Gastrocnemius medialis (tissue), 4 donors: ENCODE measurements around the gene S100PBP.

Experiments used
- POLR2A ChIP-seq, 2 donors: fragments of 450-650 bp; IDR thresholded peaks; one replicate each; pipeline ENCODE4 v1.6.1; 2017; ENCODE audit warnings: antibody characterized with exemption in 2 of 2, mild to moderate bottlenecking in 2 of 2, moderate library complexity in 2 of 2
- TF ChIP-seq, protein P1 (sequence below), 5 experiments: fragments of 450-650 bp in 3 of 5; fragments of 200-600 bp in 2 of 5; sonication (generic) in 2 of 5; IDR thresholded peaks in 4 of 5; conservative IDR thresholded peaks in 1 of 5; 1 replicate in 4 of 5; 2 replicates in 1 of 5; pipeline ENCODE4 v1.5.1; 2016 to 2019; ENCODE audit warnings: antibody characterized with exemption in 5 of 5, mild to moderate bottlenecking in 3 of 5, moderate library complexity in 3 of 5

DNA sequence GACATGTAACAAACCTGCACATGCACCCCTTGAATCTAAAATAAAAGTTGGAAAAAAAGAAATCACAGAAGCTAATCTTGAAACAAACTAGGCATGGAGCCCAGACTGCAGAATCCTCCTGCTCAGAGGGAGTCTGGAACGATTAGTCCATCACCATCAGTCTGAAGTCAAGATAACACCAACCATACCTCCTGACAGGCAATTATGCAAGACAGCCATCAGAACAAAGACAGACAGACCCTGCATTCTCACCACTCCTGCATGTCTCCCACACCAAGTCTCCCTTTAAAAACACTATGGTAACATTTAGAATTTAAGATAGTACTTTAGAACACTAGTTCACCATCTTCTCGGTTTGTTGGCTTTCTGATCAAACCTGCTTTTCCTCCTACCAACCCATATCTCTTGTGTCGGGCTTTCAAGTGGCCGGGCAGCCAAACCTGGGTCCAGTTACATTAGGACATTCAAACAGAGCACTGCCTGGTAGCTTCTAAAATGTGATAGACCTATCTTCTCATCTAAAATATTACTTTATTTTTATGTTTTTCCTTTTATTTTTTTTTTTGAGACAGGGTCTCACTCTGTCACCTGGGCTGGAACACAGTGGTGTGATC, 10.4 kb upstream of the S100PBP start:
- TF ChIP-seq, protein P1, sequence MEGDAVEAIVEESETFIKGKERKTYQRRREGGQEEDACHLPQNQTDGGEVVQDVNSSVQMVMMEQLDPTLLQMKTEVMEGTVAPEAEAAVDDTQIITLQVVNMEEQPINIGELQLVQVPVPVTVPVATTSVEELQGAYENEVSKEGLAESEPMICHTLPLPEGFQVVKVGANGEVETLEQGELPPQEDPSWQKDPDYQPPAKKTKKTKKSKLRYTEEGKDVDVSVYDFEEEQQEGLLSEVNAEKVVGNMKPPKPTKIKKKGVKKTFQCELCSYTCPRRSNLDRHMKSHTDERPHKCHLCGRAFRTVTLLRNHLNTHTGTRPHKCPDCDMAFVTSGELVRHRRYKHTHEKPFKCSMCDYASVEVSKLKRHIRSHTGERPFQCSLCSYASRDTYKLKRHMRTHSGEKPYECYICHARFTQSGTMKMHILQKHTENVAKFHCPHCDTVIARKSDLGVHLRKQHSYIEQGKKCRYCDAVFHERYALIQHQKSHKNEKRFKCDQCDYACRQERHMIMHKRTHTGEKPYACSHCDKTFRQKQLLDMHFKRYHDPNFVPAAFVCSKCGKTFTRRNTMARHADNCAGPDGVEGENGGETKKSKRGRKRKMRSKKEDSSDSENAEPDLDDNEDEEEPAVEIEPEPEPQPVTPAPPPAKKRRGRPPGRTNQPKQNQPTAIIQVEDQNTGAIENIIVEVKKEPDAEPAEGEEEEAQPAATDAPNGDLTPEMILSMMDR (IDR thresholded peaks at IDR 0.05 in 4 of 5, conservative IDR thresholded peaks at IDR 0.05 in 1 of 5): no peak
- TF ChIP-seq POLR2A (IDR thresholded peaks at IDR 0.05): no peak
